ENCODE data around the gene GPR143. TPM values are rescaled to one million over a fixed set of nuclear protein-coding genes. Genes with fewer than 3 reads are reported as not detected.

The GPR143 gene
- total RNA-seq, 2 donors from 2014 or later = 1.1 TPM; not detected in 1

GRCh38 chrX:9728261-9728660 lies 37.4 kb downstream of the GPR143 start:
- no peak for DNase-seq (ENCODE audit: low spot score)

DNA sequence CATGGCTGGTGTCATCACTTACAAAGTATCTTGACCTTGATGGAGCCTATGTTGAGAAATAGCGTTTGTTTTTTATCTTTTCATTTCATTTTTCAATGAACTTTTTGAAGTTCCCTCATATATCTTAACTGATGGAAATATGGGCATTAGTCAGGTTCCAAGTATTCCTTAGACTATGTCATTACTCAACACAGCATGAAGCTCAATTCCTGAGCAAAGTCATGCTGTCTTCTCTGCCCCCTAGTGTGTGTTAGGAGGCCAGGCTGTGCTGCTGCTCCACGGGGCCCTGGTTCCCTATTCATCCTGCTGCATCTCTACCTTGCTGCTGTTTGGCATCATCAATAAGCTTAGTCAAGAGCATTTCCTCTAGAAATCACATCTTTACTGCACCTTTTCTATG lies 40.9 kb downstream of the GPR143 start:
- no peak for DNase-seq (ENCODE audit: low spot score)
- intact Hi-C loops (cut with DNase I) = no loop called here

More at GRCh38 chrX:9728261-9728660, 37.4 kb downstream of the GPR143 start:
- intact Hi-C loops (cut with DNase I) = no loop called here

DNA sequence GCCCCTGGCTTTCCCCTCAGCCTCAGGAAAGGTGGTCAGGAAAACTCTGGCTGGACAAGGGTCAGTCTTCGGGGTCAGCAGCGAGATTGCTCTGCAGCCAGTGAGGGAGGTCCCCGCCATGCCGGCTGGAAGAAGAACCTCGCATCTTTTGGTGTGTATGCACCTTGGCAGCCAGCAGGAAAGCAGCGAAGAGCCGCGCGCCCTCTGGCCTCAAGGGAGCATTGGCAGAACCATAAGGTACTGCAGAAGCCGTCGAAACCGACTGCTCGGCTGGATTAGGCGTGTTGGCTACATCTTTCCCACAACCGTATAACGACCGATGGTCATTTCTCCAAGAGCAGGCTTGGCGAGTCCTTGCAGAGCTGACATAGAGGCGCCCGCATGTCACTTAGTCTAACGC lies 48.3 kb downstream of the GPR143 start:
- intact Hi-C loops (cut with DNase I) = no loop called here
- DNase-seq (ENCODE audit: low spot score) = no peak

DNA sequence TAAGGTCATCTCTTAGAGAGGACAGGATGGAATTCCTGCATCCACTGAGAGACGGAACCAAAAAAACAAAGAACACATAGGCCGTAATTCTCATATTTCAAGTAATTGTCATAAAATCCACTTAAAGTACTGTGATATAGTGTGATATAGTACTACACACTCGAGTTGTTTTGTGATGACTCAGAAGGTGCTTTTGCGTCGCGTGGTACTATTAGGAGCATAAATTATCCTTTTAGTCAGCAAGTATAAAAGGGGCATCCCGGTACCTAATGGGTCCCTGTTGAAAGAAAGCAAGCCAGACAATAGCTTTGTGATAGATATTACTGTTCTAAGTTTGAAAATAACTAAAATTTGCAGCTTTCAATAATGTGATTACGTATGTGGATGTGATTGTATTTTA lies 55.3 kb downstream of the GPR143 start:
- intact Hi-C loops (cut with DNase I) = no loop called here

DNA sequence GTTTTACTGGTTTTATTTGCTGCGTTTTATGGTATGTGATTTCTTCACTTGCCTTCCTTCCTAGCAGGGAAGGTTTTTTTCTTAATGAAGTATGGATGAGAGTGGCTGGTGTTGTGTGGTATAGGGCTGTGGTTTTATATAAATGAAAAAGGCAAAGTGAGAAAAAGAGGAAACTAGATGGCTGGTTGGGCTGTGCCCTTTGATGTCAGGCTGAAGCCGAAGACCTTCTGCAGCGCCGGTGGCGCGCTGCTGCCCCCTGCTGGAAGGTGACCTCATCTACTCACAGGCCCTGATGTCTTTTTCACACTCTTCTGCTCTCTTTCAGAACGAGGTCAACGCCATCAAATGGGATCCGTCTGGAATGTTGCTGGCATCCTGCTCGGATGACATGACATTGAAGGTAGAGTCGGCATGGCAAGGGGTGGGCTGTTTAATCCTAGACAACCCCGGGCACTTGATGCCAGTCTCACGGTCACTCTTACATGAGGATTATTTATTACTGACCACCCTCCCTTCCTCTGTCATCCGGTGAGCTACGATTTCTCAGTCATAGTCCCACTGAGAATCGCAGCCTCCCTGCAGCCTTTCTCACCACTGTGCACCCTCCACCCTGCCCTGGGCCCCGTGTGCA lies 56.6 kb downstream of the GPR143 start:
- peak; percentile 94 for DNase-seq (ENCODE audit: low spot score)
- intact Hi-C loops (cut with DNase I) = no loop called here

More for the DNA sequence above, 55.3 kb downstream of the GPR143 start:
- DNase-seq (ENCODE audit: low spot score) = no peak

DNA sequence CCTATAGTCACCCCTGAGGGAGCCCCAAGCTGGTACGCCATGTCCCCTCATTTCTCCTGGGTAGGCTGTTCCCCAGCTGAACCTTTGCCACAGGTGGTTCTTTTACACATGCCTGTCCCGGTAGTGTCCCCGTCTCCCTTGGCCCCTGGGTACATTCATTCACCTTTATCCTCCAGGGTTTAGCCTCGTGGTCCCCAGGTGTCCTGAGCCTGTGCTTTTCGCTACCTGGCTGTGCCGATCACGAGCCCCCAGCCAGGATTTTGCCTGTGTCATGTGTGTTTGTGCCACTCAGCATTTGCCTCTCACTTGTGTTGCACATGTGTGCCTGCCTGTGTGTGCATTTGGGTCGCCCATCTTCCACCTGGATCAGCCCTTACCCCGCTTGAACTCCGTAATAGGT lies 57.6 kb downstream of the GPR143 start:
- peak; percentile 44 for DNase-seq (ENCODE audit: low spot score)
- intact Hi-C loops (cut with DNase I) = no loop called here

- intact Hi-C loops (cut with DNase I) = no loop called here
- peak; percentile 58 for DNase-seq (ENCODE audit: low spot score)
Observed at GRCh38 chrX:9707306-9708033, 58.2 kb downstream of the GPR143 start.

GRCh38 chrX:9706421-9706820 lies 59.2 kb downstream of the GPR143 start:
- intact Hi-C loops (cut with DNase I) = no loop called here
- DNase-seq (ENCODE audit: low spot score) = no peak

- intact Hi-C loops (cut with DNase I) = no loop called here
- peak; percentile 71 for DNase-seq (ENCODE audit: low spot score)
Observed at GRCh38 chrX:9704876-9705465, 60.7 kb downstream of the GPR143 start.

DNA sequence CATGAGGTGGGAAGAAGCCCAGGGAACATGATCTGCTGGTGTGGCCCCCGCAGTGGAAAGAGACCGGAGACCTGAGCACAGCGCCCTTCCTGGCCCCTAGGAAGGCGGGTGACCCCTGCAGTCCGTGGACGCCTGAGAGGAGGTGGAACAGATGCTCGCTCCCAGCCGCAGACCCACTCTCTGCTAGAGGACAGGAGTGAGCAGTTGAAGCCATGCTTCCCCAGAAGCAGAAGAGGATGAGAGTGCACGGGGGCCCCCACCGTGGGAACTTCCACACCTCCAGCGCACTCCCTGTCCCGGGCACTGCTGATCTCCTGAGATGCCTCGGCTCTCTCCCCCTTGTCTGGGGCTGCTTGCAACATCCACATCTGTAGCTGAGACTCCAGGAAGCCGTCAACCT lies 62.2 kb downstream of the GPR143 start:
- DNase-seq (ENCODE audit: low spot score) = peak; percentile 47
- intact Hi-C loops (cut with DNase I) = no loop called here

- intact Hi-C loops (cut with DNase I) = no loop called here
- DNase-seq (ENCODE audit: low spot score) = no peak
Observed at GRCh38 chrX:9701790-9702189, 63.9 kb downstream of the GPR143 start.

DNA sequence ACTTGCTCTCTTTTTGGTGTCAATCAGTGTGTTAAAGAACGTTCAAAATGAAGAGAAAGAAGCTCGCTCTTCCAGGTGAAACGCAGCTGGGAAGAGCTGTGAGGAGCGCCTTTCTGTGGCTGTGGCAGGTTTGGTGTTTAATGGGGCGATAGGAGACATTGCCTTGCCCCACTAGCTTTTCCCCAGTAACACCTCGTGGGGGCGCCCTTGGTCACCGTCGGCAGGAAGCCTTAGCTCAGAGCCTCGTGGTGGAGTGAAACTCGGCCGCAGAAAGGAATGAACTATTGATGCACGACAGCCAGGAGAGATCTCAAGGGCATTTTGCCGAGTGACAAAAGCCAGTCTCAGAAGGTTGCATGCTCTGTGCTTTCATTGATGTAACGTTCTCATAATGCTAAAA lies 65.1 kb downstream of the GPR143 start:
- intact Hi-C loops (cut with DNase I) = no loop called here
- DNase-seq (ENCODE audit: low spot score) = peak; percentile 70

- intact Hi-C loops (cut with DNase I) = no loop called here
- DNase-seq (ENCODE audit: low spot score) = peak; percentile 70
Observed at GRCh38 chrX:9698576-9698975, 67.1 kb downstream of the GPR143 start.

- intact Hi-C loops (cut with DNase I) = no loop called here
- peak; percentile 30 for DNase-seq (ENCODE audit: low spot score)
Observed at GRCh38 chrX:9693307-9694001, 72.2 kb downstream of the GPR143 start.

GRCh38 chrX:9690046-9690445 lies 75.6 kb downstream of the GPR143 start:
- DNase-seq (ENCODE audit: low spot score) = peak; percentile 31
- intact Hi-C loops (cut with DNase I) = no loop called here

- intact Hi-C loops (cut with DNase I) = no loop called here
- no peak for DNase-seq (ENCODE audit: low spot score)
Observed at GRCh38 chrX:9688833-9689232, 76.8 kb downstream of the GPR143 start.

- intact Hi-C loops (cut with DNase I) = no loop called here
- DNase-seq (ENCODE audit: low spot score) = no peak
Observed at GRCh38 chrX:9687899-9688298, 77.7 kb downstream of the GPR143 start.

DNA sequence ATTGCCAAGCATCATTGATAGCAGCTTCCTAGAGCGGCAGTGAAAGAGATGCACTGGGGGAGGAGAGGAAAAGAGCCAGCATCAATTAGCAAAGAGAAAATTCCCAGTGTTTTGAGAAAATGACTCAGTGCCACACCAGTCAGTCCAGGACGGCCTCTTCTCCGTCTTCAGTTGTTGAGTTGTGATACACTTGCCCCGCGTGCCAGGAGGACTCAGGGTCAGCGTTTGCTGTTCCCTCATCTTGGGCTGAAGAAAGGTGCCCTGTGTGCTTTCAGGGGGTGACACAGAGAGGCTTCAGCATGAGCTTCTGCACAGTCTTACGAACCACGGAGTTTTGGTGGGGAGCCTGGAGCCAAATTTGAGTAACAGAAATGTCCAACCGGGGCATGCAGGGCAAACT lies 82.3 kb downstream of the GPR143 start:
- DNase-seq (ENCODE audit: low spot score) = peak; percentile 53

DNA sequence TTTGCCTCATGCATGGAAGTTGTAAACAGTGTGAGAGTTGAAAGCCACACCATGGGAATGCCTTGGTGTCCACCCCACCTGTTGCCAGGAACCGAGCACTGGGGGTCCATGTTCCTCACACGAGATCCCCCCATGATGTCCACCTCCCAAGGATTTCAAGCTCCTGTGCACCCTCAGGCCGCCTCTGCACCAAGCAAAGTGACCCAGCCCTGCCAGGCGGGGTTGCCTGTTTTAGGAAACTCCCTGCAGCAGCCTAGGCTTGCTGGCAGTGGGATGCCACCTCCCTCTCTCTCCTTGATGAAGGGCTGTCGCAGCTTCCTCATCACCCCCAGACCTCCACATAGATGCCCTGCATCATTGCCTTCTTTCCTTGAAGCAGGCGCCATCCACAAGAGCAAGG lies 82.8 kb downstream of the GPR143 start:
- DNase-seq (ENCODE audit: low spot score) = peak; percentile 69
- intact Hi-C loops (cut with DNase I) = no loop called here

More for the DNA sequence above, 82.3 kb downstream of the GPR143 start:
- intact Hi-C loops (cut with DNase I) = no loop called here

GRCh38 chrX:9682456-9682855 lies 83.2 kb downstream of the GPR143 start:
- peak; percentile 23 for DNase-seq (ENCODE audit: low spot score)
- intact Hi-C loops (cut with DNase I) = no loop called here
